Left lobe of liver (tissue), 2 donors: Measurements from ENCODE around the gene CALML5. TPM values are rescaled to one million over a fixed set of nuclear protein-coding genes. Genes with fewer than 3 reads are reported as not detected.

ENCODE experiments used
- ATAC-seq: fragments of 200-7000 bp; cut with Tn5 transposase; one replicate; pipeline ENCODE4 v1.9.1; 2020; ENCODE audit warnings: mild to moderate bottlenecking, moderate library complexity
- DNase-seq: peaks from one replicate; pipeline ENCODE4 v3.0.0-alpha.2; 2020; ENCODE audit warnings: low spot score
- total RNA-seq: library from RNA; stranded (reverse); gene quantifications from one replicate; pipeline ENCODE4 v1.2.1, GENCODE V29; 2021
- donor health status: DM: no; HTN: no; CAD: no; lungs with moderate emphysema.
- donor health status: DM: no; HTN: yes; CAD: no.

Gene CALML5
- total RNA-seq, 1 donor from 2014 or later: not detected

DNA sequence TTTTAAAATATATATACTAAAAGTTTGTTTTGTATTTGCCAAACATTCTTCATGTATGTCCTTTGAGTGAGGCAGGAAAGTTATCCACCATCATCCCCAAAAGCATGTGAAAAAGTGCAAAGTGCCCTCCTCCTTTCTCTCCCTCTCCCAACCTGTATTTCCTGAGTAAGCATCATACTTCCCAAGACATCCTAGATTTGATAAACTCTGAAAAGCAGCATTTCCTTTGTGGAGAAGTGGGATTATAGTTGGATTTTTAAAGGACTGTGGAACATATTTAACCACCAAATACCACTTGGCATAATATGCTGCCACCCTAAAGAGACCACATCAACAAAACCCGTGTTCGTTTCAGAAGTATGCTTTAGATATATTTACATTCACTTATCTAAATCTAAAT is 50.1 kb downstream of the CALML5 start:
- DNase-seq (no peak), ATAC-seq (no peak)

Other genes starting within 250 kb of the CALML5 start
- gene UCN3, start 134.6 kb downstream of the CALML5 start, total RNA-seq: not detected
- gene TUBAL3, start 94.7 kb downstream of the CALML5 start, total RNA-seq: not detected
- 58.9 TPM for gene NET1, start 87.0 kb downstream of the CALML5 start, total RNA-seq
- gene CALML3, start 25.4 kb upstream of the CALML5 start, total RNA-seq: not detected
- 128 TPM for gene ASB13, start 167.0 kb upstream of the CALML5 start, total RNA-seq
- 20.2 TPM for gene TASOR2, start 185.3 kb upstream of the CALML5 start, total RNA-seq